ENCODE measurements around the gene SAMD7.

Gene SAMD7

GRCh38 chr3:169861871-169862270, 49.5 kb upstream of the SAMD7 start:
- POLR2A ChIA-PET, result no interaction called here
- CTCF ChIA-PET, result interaction anchor here (0.8 to 2.3 kb wide), 5 partner anchors 14 to 183 kb away, joined by 3 to 9 read pairs (median 3); partner anchors contain the start of gene SEC62
- H3K27ac ChIP-seq (ENCODE audit: extremely low read depth, low read depth, low read length), result no peak overlapping the region
- H3K9me3 ChIP-seq (ENCODE audit: control insufficient read depth, insufficient read depth, low read depth, low read length), result no peaks in the 10 kb centered on the region
- no peak overlapping the region for H3K4me3 ChIP-seq (ENCODE audit: low read depth, low read length)
- no peaks in the 10 kb centered on the region for H3K36me3 ChIP-seq (ENCODE audit: control insufficient read depth in 2 of 2, insufficient read depth in 1 of 2, low read length in 2 of 2)
- H3K4me1 ChIP-seq (ENCODE audit: control insufficient read depth, insufficient read depth, low read length), result no peaks in the 10 kb centered on the region
- TF ChIP-seq ZFP37 (tag by site-specific recombination; IDR thresholded peaks at IDR 0.05) (no peak), RBAK (tag by site-specific recombination; IDR thresholded peaks at IDR 0.05) (no peak)

- Histone ChIP-seq H3K9me3 (ENCODE audit: control insufficient read depth, insufficient read depth, low read depth, low read length) (no peaks in the 10 kb centered on the region), H3K27ac (ENCODE audit: extremely low read depth, low read depth, low read length) (no peak overlapping the region), H3K4me3 (ENCODE audit: low read depth, low read length) (no peak overlapping the region), H3K4me1 (ENCODE audit: control insufficient read depth, insufficient read depth, low read length) (no peaks in the 10 kb centered on the region), H3K36me3 (ENCODE audit: control insufficient read depth in 2 of 2, insufficient read depth in 1 of 2, low read length in 2 of 2) (no peaks in the 10 kb centered on the region)
- CTCF ChIA-PET, result interaction anchor here (0.6 to 2.3 kb wide), 9 partner anchors 11 to 190 kb away, joined by 3 to 9 read pairs (median 3); partner anchors contain the start of gene SEC62
- POLR2A ChIA-PET, result no interaction called here
- no peak for TF ChIP-seq ZNF112 (tag by site-specific recombination; IDR thresholded peaks at IDR 0.05)
- no peak for TF ChIP-seq ZNF701 (tag by site-specific recombination; IDR thresholded peaks at IDR 0.05)
- TF ChIP-seq IKZF3 (tag by site-specific recombination; IDR thresholded peaks at IDR 0.05), result 0 out of 2 replicates have a peak, but pooled peaks have one; percentile 22
- TF ChIP-seq ZNF140 (tag by site-specific recombination; IDR thresholded peaks at IDR 0.05), result peak; percentile 69; the same call in 1 of the 2 replicates
- TF ChIP-seq ZNF518A (tag by site-specific recombination; conservative IDR thresholded peaks at IDR 0.05; ENCODE audit: low read depth), result no peak
- no peak for TF ChIP-seq ZNF449 (tag by site-specific recombination; IDR thresholded peaks at IDR 0.05)
- no peak for TF ChIP-seq ZNF221 (tag by site-specific recombination; IDR thresholded peaks at IDR 0.05; ENCODE audit: borderline replicate concordance)
- 0 out of 2 replicates have a peak, but pooled peaks have one; percentile 17 for TF ChIP-seq ZFP37 (tag by site-specific recombination; IDR thresholded peaks at IDR 0.05)
- no peak for TF ChIP-seq ZNF324 (tag by site-specific recombination; IDR thresholded peaks at IDR 0.05)
- TF ChIP-seq ZNF16 (tag by site-specific recombination; IDR thresholded peaks at IDR 0.05; ENCODE audit: low read depth), result no peak
- TF ChIP-seq ZNF501 (tag by site-specific recombination; IDR thresholded peaks at IDR 0.05), result no peak
- TF ChIP-seq ZNF433 (tag by site-specific recombination; IDR thresholded peaks at IDR 0.05; ENCODE audit: low read depth), result no peak
- TF ChIP-seq ZNF311 (tag by site-specific recombination; IDR thresholded peaks at IDR 0.05; ENCODE audit: borderline replicate concordance), result no peak
- no peak for TF ChIP-seq ZNF558 (tag by site-specific recombination; IDR thresholded peaks at IDR 0.05)
- no peak for TF ChIP-seq ZXDB (tag by site-specific recombination; IDR thresholded peaks at IDR 0.05)
- TF ChIP-seq ZNF571 (tag by site-specific recombination; IDR thresholded peaks at IDR 0.05), result no peak
- TF ChIP-seq SCRT2 (tag by site-specific recombination; IDR thresholded peaks at IDR 0.05), result peak; percentile 65
- no peak for TF ChIP-seq ZNF645 (tag by site-specific recombination; IDR thresholded peaks at IDR 0.05)
- no peak for TF ChIP-seq ZNF280D (tag by site-specific recombination; IDR thresholded peaks at IDR 0.05)
- TF ChIP-seq BCL6B (tag by site-specific recombination; IDR thresholded peaks at IDR 0.05), result no peak
These were observed 47.9 kb upstream of the SAMD7 start for GRCh38 chr3:169863458-169863899.

Measured in HEK293 (cell line).